Kidney (tissue), 14 donors: Measurements from ENCODE around the gene HOXC13. TPM values are rescaled to one million over a fixed set of nuclear protein-coding genes. Genes with fewer than 3 reads are reported as not detected.

Experiments
- DNase-seq, 5 donors: peaks; one replicate each; pipeline ENCODE4 v3.0.0-alpha.2; 2013 to 2020
- FAIRE-seq: peaks from 2 replicates; lab custom pipeline; 2012; peaks lifted over from hg19 to GRCh38; lab: Jason Lieb, UNC
- H3K27ac ChIP-seq, 2 donors: one replicate each; pipeline ENCODE4 v1.7.0; 2013; ENCODE audit warnings: low read depth in 2 of 2, low read length in 2 of 2, inconsistent platforms in 1 of 2
- H3K27me3 ChIP-seq: one replicate; pipeline ENCODE4 v1.7.1; 2013; ENCODE audit warnings: low read length, inconsistent platforms; ENCODE audit not compliant: control insufficient read depth, insufficient read depth
- H3K36me3 ChIP-seq, 3 donors: one replicate each; pipeline versions ENCODE4 v1.7.0 to v1.7.1; 2013; ENCODE audit warnings: low read length in 3 of 3, control low read depth in 1 of 3, inconsistent platforms in 1 of 3; ENCODE audit not compliant: insufficient read depth in 3 of 3, control insufficient read depth in 2 of 3
- H3K4me1 ChIP-seq, 3 donors: one replicate each; pipeline versions ENCODE4 v1.7.0 to v1.7.1; 2013; ENCODE audit warnings: low read length in 3 of 3, inconsistent platforms in 1 of 3, low read depth in 1 of 3; ENCODE audit not compliant: control insufficient read depth in 2 of 3, insufficient read depth in 2 of 3
- H3K4me3 ChIP-seq, 3 donors: one replicate each; pipeline versions ENCODE4 v1.7.0 to v1.8.1; 2013; ENCODE audit warnings: low read length in 3 of 3, control low read depth in 1 of 3, inconsistent platforms in 1 of 3
- H3K9ac ChIP-seq, 3 donors: one replicate each; pipeline versions ENCODE4 v1.7.0 to v1.7.1; 2013; ENCODE audit warnings: low read length in 3 of 3, control low read depth in 1 of 3, inconsistent platforms in 1 of 3
- H3K9me3 ChIP-seq, 3 donors: one replicate each; pipeline versions ENCODE4 v1.7.0 to v1.7.1; 2013; ENCODE audit warnings: low read length in 3 of 3, control low read depth in 1 of 3, inconsistent platforms in 1 of 3; ENCODE audit not compliant: control insufficient read depth in 2 of 3, insufficient read depth in 1 of 3
- intact Hi-C: fragments of 100-400 bp; cut with DNase I; formaldehyde crosslinking; loops from one replicate; pipeline ENCODE4 v1.11.1; 2022
- polyA plus RNA-seq: library from polyadenylated mRNA; stranded (reverse); fragments of 350-450 nt; fragmentation: Illumina TruSeq; extraction: RNeasy Lipid Tissue Mini Kit (QIAGEN cat#74804); gene quantifications from one replicate; pipeline ENCODE4 v1.2.3, GENCODE V29; 2014; ENCODE audit warnings: low read depth, low replicate concordance; ENCODE audit not compliant: insufficient read depth
- total RNA-seq: library from RNA; stranded (reverse); fragmentation: NEBNext Ultra II Directional; extraction: Animal tissue kit (Norgen Biotek cat#: 25700); gene quantifications from one replicate; pipeline ENCODE4 v1.2.1, GENCODE V29; 2021
- TF ChIP-seq, protein P1 (sequence below): IDR thresholded peaks from 3 replicates; pipeline ENCODE4 v1.5.1; 2012; ENCODE audit warnings: mild to moderate bottlenecking, moderate library complexity, borderline replicate concordance; ENCODE audit not compliant: insufficient read depth; ENCODE audit errors: extremely low read depth
- donor health status: control.
- donor health status: control.
- donor health status: control.
- donor health status: control.
- donor health status: control.
- donor health status: DM: yes; HTN: yes; CAD: no.
- donor health status: Normal renal cell carcinoma (clear cell type).

Gene HOXC13
- total and polyA plus RNA-seq, 2 donors from 2014 or later = not detected

DNA sequence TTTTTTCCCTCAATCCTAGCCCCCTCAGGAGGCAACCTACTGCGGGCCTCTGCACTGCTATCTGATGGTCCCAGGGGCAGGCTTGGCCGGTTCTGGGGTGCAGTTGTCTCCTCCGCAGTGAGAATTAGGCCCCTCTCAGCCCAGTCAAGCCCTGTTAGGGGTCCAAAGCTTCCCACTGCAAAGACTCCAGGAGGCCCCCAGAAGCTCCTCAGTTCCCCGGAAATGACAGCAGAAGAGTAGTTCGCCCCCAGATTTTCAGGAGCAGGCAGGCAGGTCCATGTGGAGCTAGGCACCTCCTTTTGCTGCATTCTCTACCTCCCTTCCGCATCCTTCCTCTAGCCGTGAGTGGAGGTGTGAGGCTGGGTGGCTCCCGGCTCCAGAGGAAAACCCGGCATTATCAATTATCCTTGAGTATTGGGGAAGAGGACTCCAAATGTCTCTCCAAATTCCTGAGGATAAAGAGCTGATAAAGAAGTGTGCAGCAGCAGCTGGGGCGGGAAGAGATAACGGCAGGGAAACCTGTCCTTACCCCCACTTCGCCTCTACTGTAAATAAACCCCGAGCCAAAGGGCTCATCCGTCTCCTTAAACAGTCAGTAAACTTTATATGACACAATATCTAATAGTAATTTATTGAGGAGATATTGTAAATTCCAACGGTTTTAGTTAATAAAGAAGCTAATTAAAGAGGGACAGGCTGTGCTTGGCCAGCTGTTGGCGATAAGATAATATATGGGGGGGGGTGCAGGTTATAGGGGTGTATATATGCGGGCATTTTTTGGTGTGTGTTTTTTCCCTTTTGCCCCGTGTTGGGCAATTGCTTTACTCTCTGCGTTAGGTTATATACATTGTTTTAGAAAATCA lies 15.4 kb downstream of the HOXC13 start:
- H3K36me3 ChIP-seq = no peaks in the 10 kb centered on the region
- H3K27me3 ChIP-seq = peaks cover 83% of the 10 kb centered on the region
- FAIRE-seq (no peak), DNase-seq (no peak)
- H3K4me1 ChIP-seq = no peaks in the 10 kb centered on the region
- intact Hi-C loops = no loop called here
- TF ChIP-seq, protein P1, sequence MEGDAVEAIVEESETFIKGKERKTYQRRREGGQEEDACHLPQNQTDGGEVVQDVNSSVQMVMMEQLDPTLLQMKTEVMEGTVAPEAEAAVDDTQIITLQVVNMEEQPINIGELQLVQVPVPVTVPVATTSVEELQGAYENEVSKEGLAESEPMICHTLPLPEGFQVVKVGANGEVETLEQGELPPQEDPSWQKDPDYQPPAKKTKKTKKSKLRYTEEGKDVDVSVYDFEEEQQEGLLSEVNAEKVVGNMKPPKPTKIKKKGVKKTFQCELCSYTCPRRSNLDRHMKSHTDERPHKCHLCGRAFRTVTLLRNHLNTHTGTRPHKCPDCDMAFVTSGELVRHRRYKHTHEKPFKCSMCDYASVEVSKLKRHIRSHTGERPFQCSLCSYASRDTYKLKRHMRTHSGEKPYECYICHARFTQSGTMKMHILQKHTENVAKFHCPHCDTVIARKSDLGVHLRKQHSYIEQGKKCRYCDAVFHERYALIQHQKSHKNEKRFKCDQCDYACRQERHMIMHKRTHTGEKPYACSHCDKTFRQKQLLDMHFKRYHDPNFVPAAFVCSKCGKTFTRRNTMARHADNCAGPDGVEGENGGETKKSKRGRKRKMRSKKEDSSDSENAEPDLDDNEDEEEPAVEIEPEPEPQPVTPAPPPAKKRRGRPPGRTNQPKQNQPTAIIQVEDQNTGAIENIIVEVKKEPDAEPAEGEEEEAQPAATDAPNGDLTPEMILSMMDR = no peak
- H3K4me3 ChIP-seq = no peak overlapping the region
- H3K9ac ChIP-seq = no peak overlapping the region
- H3K27ac ChIP-seq = no peak overlapping the region
- no peaks in the 10 kb centered on the region for H3K9me3 ChIP-seq

DNA sequence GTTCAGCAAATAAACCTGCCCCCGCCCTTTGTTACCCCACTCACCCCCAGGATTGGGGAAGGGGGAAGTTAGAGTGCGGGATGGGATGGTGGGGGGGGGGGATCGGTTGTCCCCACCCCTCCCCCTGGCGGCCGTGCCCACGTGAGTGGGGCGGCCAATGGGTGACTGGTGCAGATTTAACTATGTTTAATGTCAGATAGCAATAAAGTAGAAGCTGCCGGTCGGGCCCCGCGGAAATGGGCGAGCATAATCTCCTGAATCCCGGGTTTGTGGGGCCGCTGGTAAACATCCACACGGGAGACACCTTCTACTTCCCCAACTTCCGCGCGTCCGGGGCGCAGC lies 16.0 kb downstream of the HOXC13 start, which contains the start of gene HOXC12:
Gene HOXC12, plus strand, starts transcription at position 210 of the 342 bp plus-strand sequence. Its CDS starts 27 bp downstream, at position 237.
- H3K4me1 ChIP-seq = no peaks in the 10 kb centered on the region
- H3K27ac ChIP-seq = no peak within 1 kb of the TSS
- H3K27me3 ChIP-seq = peaks cover 86% of the 10 kb centered on the region
- intact Hi-C loops = no loop called here
- H3K36me3 ChIP-seq = no peaks in the 10 kb centered on the region
- TF ChIP-seq, protein P1 = no peak
- DNase-seq = no peak
- H3K9ac ChIP-seq = no peak within 1 kb of the TSS
- H3K4me3 ChIP-seq = no peak within 1 kb of the TSS
- no peak for FAIRE-seq
- no peaks in the 10 kb centered on the region for H3K9me3 ChIP-seq

DNA sequence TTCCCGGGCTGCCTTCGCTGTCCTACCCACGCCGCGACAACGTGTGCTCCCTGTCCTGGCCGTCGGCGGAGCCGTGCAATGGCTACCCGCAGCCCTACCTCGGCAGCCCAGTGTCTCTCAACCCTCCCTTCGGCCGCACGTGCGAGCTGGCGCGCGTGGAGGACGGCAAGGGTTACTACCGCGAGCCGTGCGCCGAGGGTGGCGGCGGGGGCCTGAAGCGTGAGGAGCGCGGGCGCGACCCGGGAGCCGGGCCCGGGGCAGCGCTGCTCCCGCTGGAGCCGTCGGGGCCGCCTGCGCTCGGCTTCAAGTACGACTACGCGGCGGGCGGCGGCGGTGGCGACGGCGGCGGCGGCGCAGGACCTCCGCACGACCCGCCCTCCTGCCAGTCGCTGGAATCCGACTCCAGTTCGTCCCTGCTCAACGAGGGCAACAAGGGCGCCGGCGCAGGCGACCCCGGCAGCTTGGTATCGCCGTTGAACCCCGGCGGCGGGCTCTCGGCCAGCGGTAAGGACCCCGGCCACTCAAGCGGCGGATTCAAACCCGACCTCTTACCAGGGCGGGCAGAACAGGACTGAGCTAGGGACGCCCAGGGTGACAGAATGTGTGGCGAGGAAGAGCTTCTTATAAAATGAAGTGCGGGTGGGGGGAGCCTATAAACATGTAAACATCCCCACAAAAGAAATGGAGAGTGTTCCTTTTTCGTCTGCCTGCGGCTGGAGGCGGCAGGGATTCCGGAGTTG lies 16.6 kb downstream of the HOXC13 start:
- intact Hi-C loops = no loop called here
- Histone ChIP-seq H3K36me3 (no peaks in the 10 kb centered on the region), H3K4me1 (no peaks in the 10 kb centered on the region), H3K9me3 (no peaks in the 10 kb centered on the region), H3K27ac (no peak overlapping the region), H3K4me3 (no peak overlapping the region), H3K9ac (no peak overlapping the region), H3K27me3 (peaks cover 87% of the 10 kb centered on the region)
- DNase-seq (no peak), FAIRE-seq (no peak)
- TF ChIP-seq, protein P1 = no peak
